GM19397 (cell line): ENCODE results near the gene ALG2.

Source experiments
- ATAC-seq: cut with Tn5 transposase; IDR thresholded peaks from one replicate; pipeline ENCODE4 v1.9.1; 2021; ENCODE audit warnings: mild to moderate bottlenecking, moderate library complexity; ENCODE audit not compliant: unreplicated experiment

Gene ALG2

DNA sequence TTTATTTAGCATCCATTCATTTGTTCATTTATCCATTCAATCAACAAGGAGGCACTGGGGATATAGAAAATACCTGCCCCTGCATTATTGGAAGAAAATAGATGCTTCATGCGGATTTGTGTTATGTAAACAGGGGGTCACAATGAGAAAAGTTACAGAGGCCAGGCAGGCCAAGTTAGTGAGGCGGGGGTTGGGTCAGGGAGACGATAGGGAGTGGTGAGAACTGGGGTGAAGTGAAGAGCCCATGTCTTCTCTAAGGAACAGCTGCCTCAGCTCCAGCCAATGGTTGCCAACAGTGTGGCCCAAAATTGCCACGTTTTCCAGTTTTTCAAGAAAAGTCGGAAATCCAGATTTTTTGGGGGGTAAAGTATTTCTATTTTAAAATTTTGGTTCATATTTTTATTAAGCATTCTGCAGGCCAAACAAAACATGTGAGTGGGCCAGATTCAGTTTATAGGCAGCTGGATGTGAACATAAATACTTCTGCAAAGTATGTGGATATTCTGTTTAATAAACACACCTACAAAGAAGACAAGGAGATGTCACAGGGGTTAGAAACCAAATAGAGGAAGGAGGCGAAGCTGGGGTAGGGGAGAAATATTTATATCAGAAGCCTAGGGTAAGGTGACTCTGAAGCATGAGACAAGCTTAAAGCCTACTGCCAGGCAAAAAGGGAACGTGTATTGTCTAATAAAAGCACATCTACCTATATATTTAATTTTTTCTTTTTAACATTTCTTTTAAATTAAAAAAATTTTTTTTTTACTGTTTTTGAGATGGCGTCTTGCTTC is 44.0 kb downstream of the ALG2 start:
- no peak for ATAC-seq

DNA sequence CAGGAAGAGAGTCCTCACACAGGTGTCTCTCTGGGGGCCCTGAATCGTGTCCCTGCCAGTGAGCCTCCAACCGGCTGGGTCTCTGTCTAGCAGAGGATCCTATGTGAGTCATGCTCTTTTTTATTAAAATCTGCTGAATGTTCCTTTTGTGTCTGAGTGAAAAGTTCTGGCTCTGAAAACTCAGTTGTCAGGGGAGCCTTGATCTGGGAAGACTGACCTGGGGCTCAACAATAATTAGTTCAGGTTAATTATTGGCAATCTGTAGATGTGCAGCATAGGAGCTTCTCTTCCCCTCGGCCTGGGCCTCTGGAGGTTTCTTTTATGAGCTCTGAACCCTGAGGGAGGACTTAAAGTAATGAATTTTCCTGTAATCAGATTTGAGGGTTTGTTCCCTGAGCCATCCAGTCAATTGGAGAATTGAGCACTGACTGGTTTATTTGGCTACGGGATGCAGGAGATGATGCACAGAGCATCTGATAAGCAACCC is 45.2 kb downstream of the ALG2 start:
- no peak for ATAC-seq

DNA sequence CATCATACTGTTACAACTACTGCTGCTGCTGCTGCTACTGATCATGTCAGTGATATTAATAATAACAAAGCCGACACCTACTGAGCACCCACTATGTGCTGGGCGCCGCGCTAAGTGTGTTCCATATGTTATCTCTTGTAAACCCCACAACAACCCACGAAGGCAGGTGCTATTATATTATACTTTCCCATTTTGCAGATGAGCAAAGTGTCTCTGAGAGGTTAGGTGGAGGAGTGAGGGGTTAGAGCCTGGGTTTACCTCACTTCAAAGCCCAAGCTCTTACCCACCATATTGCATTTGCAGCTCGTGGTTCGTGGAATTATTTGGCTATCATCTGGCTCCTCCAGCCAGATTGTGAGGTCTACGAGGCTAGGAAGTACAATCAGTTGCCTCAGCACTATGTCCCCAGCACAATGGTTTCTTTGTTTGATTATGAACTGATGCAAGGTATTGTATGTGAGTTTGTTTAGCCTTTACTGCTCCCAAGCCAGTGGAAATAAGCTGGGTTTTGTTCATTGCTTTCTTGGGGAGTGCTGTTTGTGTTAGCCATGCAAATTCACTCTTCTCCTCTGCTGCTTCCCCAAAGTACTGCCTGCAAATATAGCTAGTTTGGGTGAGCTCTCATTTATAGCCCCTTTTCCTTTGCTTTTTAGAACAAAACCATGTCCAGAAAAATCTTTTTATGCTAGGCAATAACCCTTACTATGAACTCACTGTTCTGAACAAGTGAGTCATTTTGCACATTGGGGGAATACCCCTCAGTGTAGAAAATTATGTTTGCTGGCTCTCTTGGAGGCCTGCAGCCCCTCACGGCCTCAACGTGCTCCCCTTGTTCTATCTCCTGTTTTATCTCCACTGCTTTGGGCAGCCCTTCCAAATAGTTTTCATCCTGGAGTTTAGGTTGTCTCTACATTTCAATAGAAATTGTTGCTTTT is 47.9 kb downstream of the ALG2 start:
- no peak for ATAC-seq

DNA sequence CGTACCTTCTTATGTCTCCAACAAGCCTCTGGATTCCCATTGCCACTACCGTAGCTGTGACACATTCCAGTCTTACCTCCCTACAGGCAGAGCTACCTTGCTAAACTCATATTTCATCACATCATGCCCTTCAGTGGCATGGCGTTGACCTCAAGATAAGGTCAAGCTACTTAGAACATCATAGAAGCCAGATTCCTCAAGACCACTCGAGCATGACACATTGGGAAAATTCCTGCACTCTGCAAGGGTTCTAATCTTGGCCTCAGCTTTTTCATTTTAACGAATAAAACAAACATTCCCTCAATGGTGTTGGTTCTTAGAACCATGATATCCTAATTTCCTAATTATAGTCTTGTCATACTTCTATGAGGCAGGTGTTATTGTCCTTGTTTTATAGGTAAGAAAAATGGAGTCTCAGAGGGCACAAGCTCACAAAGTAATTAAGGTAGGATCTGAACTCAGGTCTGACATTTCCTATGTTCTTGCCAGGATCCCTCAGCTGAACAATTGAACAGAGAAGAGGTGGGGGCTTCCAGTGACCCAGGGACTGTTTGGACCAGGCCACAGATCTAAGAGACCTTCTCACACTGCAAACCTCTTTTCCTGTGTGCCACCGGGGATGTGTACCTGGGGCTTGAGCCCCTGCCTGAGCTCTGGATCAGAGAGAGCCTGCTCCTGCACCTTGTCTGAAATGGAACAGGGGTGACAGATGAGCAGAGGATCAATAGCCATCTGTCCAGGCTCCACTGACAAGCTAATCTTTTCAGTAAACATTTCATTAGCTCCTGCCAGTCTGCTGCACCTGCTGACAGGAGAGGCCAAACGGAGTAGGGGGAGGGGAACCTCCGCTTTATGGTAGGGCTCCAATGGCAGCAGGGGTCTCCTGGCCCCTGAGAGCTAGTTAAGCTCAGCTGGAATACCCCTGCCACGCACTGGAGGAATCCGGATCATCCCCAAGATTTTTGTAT is 49.3 kb downstream of the ALG2 start:
- ATAC-seq, result no peak

DNA sequence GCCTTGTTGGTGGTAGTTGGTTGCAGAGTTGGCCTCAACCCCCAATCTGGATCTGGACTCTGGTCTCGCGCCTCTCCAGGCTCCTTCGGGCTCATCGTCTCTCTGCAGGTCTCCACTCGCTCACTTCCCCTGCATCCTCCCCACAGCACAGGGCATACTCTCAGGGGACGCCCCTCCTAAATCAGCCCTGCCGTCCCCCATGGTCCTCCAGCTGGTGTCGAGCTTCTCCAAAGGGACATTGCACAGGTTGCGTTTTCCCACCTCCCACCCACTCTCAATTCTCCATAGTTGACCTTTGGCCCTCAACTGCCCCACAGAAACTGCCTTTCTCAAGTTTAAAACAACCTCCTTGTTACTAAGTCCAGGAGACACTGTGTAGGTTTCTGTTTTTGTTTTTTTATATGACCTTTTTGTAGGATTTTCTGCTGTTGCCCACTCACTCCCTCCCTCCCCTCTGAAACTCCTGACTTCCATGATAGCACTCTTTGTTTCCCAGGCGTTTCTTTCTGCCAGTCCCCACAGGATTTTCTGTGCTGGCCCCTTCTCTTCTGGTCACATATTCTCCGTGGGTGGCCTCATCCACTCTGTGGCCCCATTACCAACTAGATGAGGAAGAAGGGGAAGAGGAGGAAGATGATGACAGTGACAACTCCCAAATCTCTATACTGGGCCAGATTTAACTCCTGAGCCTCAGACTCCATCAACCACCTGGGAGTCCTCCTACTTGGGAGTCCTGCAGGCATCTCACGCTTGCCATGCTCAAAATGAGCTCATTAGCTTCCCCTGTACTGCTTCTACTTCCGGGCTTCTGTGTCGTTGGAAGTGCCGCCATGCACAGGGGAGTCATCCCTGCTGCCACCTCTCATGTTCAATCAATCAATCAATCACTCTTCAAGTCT is 50.3 kb downstream of the ALG2 start:
- ATAC-seq, result no peak

DNA sequence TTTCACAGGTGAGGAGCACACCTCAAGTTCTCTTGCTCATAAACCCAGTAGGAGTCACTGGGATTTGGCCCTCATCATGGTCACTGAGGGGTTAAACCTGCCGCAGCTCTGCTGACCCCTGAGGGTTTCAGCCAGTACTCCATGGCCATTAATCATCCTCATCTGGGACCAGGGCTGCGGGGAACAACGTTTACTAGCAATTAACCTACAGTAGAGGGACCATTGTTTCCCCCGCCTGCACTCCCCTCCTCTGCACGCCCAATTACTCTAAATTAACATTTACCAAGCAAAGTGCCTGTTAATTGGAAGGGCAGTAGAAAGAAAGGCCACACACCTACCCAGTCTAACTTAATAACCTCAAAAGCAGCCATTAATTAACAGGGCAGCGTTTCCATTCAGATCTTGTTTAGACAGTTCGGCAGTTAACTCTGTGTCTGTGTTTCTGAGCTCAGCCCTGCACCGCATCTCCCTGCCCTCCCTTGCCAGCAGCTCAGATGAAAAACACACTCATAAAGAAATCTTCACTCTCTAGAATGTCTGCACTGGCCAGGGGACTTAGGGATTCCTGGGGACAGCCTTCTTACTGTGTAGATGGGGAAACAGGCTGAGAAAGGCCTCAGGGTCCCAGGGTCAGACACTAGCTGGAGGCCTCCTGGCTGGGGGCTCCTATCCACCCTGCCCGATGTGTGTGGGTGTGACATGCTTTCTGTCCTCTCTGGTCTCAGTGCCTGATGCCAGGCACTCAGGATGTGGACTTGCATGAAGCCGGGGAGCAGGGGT is 51.6 kb downstream of the ALG2 start:
- ATAC-seq, result no peak

DNA sequence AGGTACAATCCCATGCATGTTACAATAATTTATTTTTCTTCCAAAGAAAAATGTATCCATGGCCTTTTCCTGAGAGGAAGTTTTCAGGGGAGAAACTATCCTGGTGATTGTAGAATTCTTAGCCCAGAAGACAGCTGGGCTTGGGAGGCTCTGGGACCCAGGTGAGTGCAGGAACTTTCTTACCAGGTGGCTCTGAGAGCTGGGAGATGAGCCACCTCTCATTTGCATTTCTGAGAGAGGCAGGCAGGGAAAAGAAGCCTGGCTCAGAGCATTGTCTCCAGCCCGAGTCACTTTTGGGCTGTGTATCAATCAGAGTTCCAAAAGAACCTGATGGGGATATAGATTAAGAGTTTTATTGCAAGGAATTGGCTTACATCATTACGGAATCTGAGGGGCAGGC is 52.7 kb downstream of the ALG2 start:
- no peak for ATAC-seq

DNA sequence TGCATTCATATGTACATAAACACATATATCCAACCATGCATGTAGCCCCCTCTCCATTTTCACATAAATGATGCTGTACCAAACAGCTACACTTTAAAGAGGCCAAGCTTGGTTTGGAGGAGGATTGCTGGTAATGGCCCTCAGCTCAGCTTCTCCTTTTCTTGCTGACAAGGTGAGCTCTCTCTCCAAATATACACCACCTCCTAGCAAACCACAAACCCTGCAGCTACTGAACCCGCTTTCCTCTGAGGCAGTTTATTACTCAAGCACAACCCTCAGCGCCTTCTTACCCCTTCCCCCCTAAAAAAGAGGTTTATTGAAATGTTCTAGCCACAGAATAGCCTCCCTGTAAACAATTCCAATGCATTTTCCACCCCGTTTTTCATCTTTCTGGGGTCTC is 54.0 kb downstream of the ALG2 start:
- no peak for ATAC-seq

DNA sequence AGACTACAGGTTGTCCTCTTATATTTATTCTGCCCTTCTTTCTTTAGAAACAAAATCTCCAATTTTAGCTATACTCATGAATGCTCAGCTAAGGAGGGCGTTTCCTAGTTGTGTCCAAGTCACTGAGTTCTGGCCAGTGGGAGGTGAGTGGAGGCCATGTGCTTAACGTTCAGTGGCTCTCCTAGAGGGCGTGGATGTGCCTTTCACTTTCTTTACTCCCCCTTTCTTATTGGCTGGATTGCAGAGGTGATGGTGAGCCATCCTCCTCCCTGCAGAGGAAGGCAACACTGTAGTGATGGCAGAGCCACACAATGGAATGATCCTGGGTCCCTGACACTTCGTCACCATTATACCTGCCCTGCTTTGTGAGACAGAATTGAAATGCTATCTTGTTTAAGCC is 54.6 kb downstream of the ALG2 start:
- ATAC-seq, result no peak
